Left kidney (tissue), 2 donors: ENCODE results near the gene PARN. TPM values are rescaled to one million over a fixed set of nuclear protein-coding genes. Genes with fewer than 3 reads are reported as not detected.
"Not testable (repeated sequence)": the region's sequence is repeated elsewhere in the genome, so short reads cannot be mapped to it uniquely, and the experiment has no call there.

Source experiments
- DNase-seq: peaks from one replicate; pipeline ENCODE4 v3.0.0-alpha.2; 2013
- polyA plus RNA-seq: library from polyadenylated mRNA; unstranded; fragments of 120-200 nt; gene quantifications from one replicate; pipeline ENCODE4 v1.2.1, GENCODE V29; 2013; ENCODE audit not compliant: insufficient read length

Gene PARN
- polyA plus RNA-seq, 1 donor: 43.5 TPM

DNA sequence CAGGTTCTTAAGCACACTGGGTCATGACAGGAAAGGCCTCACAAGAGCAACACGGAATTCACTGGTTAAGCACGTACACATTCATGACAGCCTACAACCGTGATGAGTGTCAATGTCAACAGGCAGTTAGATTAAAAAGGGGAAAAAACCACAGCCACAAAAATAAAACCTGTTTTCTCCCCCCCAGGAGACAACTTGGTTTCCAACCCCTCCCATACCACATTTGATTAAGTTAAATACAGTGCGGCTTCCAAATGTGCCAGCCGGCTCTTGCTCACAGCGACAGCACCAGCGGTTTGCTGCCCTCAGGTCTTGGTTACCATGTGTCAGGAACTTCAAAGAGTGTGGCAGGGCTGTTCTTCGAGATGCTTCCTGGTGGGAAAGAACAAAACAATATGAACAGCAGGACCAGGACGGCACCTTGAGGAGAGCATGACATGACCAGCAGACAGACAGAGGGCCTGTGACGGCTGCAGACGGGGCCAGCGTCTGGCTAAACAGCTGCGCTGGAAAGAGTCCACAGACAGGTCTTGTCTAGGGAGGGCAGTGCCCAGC is 193.6 kb downstream of the PARN start:
- no peak for DNase-seq

DNA sequence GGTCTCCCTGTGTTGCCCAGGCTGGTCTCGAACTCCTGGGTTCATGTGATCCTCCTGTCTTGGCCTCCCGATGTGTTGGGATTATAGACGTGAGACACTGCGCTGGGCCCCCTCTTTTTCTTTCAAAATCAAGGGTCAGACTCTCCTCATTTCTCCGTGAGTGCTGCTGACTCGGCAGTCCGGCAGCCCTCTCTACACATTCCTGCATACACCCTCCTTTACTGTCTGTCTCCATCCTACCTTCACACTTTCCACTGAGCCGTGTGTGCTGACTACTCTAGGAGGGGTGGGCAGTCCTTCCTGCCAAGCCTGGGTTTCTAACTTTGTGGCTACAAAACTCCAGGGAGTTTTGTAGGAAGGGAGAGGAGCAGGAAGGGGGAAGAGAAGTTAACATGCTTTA is 195.2 kb downstream of the PARN start:
- no peak for DNase-seq

DNA sequence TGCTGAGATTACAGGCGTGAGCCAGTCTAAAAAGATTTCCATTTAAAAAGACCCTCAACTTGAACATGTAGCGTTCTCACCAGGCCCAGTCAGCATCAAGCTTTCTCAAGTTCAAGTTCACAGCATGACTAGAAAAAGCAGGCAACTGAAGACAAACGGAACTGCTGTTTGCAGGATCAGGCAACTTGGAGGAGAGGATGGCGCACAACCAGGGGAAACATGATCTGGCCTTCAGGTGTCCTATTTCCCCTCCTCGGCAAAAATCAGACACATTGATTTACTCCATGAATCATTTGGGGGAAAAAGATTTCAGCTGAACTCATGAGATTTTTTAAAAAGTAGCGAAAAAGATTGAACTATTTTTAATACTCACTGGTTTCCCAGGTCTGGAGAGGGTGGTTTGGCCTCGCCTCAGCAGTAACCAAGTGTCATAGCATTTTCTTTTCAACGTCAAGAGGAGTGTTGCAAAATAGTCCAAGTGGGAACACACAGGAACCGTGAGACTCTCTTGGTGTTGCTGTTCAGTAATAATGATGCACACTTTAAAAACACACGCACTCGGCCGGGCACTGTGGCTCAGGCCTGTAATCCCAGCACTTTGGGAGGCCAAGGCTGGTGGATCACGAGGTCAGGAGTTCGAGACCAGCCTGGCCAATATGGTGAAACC is 201.0 kb downstream of the PARN start:
- DNase-seq: not testable (repeated sequence)

DNA sequence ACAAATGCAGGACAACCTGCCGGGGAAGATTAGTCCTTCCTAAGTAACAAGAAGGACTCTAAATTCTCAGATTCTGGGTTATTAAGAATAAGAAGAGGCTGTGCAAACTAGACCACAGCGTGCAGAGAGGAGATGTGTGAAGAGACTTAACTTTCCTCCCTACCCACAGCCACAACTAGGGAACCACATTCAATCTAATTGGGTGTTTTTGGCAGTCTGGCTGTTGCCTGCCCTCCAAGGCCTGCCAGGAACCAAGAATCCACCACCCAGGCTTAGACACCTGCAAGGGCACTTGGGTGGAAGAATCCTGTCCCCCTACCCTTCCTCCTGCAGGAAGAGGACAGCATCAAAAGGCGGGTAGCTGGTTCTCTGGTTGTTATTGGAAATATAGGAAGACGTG is 202.0 kb downstream of the PARN start:
- no peak for DNase-seq

DNA sequence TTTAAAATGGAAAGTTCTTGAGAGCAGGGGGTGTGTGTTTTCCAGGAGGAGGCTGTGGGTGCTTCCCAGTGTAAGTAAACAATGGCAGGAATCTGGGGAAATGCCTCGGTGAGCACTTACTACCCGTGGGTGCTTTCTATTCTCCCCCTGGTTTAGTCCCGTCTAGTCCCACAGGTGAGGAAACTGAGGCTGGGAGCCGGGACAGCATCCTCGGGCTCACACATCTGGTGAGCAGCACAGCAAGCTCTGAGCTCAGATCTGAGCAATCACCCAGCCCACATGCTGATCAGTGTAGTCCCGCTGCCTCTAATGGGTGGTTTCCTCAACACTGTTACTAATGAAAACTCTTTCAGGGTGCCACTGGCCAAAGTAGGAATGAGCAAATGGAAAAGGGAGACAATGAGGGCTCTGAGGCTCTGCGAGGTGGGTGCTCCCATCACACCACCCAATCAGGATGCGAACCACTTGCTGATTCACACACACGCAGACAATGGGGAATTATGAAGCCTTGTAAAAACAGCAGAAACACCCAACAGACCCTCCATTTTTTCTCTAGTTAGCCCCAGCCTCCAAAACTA is 202.6 kb downstream of the PARN start:
- no peak for DNase-seq

DNA sequence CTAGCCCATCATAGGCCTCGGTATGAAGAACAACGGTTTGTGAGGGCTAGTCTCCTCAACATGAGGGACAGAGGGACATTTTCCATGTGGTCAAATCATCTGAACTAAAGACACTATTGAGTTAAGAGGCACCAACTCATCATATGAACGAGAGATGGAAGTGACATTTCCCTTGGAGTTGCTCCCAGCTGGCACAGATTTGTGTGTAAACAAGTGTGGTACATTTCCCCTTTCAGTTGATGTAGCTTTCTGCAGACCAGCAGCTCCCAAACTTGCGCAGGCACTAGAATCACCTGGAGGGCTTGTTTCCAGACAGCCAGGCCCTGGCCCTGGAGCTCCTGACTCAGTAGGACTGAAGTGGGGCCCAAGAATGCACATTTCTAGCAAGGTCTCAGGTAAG is 205.5 kb downstream of the PARN start:
- no peak for DNase-seq

DNA sequence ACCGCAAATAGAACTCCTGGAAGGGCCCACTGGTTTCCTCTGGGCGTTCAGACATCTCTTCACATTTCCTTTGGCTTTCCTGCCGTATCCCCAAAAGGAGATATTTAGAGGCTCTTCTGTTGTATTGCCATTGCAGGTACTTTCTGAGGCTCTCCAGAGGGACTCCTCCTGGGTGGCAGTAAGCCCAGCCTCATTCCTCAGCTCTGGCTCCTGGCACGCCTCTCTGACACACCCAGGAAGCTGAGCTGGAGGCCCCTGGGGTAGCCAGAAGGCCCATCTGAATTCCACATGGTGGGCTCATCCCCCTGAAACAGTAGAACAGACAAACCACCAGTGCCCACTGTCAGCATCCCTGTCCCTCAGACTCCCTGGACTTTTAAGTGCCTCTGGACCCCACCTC is 206.7 kb downstream of the PARN start:
- no peak for DNase-seq

DNA sequence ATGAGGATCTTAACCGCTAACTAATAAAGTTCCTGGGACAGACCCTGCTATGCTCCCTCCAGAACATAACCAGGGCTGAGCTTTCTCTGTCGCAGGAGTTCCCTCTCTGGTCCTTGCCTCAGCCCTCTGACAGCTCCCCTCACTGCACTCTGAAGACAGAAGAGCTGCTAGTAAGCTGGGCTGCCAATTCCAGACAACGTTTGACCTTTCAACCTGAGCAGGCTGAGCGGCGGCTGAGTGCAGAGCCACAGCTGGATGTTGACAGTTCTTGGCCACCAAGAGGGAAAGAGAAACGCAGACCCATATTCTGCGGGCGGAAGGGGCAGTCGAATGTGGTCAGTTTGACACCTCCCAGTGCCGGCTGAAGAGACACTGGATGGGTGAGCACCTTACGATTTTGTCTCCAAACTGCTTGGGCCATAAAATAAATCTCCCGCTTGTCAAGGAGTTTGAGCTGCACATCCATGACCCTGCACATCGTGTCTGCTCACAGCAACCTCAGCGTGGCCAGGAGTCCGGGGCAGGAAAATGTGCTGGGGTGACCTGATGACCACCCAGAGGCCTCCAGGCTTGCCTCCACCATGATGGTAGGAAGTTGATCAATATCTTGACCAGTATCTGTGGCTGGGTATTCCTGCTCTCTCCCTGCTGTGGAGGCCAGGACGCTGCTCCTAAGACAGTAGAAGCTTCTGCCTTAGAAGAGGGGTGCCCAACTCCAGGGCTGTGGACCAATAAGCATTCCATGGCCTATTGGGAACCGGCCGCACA is 209.2 kb downstream of the PARN start:
- no peak for DNase-seq

DNA sequence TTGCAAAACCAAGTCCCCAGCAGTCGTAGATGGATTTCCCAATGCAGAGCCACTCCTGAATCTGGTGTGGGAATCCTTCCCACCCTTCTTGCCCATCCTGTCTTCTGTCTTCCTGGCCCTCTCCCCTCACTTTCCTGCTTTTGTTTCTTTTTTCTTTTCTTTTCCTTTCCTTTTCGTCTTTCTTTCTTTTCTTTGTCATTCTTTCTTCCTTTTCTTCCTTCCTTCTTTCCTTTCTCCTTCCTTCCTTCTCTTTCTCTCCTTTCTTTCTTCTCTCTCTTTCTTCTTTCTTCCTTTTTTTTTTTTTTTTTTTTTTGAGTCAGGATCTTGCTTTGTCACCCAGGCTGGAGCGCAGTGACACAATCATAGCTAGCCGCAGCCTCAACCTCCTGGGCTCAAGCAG is 209.8 kb downstream of the PARN start:
- not testable (repeated sequence) for DNase-seq

DNA sequence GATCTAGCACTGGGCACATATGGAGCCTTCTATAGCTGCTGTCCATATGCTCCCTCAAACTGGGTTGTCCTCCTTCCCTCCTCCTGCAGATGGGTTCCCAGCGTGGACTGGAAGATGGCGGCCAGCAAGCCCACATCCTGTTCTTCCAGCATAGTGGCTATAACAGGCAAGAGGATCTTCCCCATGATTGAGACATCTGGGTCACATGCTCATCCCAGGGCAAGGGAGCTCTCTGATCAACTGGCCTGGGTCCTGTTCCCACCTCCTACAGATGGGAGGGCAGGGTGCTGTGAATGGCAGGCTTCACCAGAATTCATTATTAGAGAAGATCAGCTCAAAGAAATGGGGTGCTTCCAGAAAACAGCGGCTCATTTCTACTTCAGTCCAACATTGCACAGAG is 210.2 kb downstream of the PARN start:
- no peak for DNase-seq

DNA sequence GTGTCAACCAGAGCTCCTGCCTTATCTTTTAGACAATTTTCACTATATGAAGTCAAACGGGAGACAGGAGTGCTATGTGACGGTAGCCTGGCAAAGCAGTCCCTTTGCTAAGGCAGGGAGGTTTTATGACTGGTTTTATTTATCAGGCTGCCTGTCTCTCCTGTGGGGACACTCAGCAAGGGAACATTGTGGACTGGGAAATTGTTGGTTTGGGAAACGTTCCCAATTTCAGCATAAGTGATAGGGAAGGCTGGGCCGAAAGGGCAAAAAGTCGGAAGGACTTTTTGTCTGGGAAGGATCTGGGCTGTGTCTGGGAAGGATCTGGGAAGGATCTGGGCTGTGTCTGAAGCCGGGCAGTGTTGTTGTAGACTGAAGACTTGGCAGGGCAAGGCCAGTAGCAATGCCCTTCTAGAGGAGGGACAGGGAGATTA is 211.2 kb downstream of the PARN start:
- no peak for DNase-seq

DNA sequence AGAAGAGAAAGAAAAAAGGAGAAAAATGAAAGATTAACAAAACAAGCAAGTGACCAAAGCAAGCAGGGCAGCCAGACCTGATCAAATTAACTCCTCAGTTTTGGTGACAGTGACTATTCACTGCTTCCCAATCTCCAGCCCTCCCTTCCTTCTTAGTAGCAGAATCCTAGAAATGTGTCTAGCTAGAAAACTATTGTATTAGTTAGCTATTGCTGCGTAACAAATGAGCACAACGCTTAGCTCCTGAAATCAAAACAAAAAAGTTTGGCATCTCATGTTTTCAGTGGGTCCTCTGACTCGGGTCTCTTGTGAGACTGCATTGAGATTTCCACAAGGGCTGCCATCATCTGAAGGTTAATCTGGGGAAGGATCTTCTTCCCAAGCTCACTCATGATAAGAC is 213.9 kb downstream of the PARN start:
- DNase-seq: no peak

DNA sequence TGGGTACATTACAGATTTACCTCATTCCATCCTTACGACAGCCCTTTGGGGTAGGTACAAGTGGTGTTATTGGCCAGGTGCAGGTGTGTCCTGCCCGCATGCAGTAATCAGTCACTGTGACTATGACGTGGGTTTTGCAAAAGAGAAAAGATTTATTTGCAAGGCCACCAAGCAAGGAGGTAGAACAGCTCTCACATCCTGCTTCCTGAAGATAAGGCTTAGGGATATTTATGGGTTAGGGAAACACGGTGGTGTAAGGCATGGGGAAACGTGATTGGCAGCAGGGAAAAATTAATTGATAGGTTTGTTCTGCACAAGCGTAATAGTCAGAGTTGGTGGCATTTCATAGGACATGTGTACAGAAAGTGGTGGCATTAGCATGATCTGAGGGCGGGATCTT is 214.8 kb downstream of the PARN start:
- DNase-seq: no peak

DNA sequence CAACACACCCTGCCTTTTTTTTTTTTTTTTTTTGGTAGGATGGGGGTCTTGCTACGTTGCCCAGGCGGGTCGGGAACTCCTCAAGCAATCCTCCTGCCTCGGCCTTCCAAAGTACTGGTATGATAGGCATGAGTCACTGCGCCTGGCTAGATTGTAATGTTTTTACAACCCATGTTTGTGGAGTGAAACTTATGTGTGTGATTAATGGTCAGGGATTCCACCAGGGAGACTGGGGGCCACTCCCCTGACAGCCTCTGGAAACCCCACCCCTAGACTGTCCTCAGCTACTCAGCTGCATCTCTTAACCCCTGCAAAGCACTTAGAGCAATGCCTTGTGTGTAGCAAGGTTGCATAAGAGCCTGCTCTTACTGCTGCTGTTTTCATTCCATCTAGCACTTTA is 220.5 kb downstream of the PARN start:
- DNase-seq: no peak

DNA sequence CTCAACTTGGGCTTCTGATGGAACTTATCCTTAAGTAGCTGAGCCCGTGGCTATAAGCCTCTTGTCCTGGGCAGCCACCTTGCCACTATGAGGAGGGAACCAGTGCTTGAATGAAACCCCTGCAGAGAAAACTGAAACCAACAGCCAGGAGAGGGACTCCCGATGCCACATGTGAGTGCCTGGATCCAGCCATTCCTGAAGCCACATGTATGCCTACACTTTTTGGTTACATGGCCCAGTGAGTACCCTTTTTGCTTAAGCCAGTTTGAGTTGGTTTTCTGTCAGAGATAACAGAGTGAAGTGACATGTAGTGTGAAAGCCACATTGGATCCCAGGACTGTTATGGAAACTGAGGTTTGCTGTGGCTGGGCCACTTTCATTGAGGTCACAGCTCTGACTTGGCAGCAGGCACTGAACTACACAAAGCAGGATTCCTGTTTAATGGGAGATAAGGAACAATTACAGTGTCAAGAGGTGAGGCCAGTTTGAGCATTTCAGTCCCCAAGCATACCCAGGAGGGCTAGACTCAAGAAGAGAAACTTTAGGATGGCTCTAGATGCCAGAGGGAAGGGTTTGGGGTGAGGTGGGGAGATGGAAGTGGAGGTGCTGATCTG is 222.2 kb downstream of the PARN start:
- DNase-seq: no peak

DNA sequence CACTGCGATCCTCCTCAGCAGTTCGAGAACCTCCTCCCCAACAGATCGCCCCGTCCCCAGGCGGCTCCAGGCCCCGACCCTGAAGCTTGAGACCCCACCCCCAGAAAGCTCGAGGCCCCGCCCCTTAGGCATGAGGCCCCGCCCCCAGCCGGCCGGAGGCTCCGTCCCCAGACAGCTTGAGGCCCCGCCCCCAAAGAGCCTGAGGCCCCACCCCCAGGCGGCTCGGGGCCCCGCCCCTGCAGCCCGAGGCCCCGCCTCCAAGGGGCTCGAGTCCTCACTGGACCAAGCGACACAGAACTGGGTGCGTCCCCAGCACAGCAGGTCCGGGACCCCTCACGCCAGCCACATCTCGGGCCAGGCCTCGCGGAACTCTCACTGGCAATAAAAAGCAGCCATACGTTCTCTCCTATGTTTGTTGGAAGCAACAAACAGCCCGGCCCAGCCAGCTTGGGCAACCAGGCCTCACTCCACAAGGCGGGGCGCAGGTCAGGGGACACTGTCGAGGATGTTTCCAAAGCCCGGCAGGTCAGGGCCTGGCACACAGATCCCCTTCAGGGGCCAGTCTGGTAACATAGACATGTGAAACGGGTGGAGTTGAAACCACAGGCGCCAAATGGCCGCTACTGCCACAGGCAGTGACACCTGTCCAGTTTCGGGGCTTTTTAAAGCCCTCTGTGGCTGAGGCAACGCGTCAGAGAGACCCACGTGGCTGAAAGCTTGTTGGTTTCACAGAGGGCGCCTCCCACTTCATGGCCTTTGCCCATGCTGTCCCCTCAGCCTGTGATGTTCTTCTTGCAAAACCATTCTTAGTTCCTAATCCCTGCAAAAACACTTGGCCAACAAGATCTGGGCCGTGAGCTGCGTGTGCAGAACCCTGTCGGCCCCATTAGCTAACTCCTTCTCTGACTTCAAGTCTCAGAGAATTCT is 224.2 kb downstream of the PARN start:
- no peak for DNase-seq

DNA sequence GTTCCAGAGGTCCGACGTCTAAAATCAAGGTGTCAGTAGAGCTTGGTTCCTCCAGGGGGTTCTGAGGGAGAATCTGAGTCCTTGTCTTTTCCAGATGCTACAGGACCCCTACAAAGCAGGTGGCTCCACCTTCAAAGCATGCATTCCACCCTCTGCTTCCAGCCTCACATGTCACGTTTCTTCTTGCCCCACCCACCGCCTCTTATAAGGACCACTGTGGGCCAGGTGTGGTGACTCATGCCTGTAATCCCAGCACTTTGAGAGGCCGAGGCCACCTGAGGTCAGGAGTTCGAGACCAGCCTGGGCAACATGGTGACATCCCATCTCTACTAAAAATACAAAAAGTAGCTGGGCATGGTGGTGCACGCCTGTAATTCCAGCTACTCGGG is 227.1 kb downstream of the PARN start:
- DNase-seq: not testable (repeated sequence)

DNA sequence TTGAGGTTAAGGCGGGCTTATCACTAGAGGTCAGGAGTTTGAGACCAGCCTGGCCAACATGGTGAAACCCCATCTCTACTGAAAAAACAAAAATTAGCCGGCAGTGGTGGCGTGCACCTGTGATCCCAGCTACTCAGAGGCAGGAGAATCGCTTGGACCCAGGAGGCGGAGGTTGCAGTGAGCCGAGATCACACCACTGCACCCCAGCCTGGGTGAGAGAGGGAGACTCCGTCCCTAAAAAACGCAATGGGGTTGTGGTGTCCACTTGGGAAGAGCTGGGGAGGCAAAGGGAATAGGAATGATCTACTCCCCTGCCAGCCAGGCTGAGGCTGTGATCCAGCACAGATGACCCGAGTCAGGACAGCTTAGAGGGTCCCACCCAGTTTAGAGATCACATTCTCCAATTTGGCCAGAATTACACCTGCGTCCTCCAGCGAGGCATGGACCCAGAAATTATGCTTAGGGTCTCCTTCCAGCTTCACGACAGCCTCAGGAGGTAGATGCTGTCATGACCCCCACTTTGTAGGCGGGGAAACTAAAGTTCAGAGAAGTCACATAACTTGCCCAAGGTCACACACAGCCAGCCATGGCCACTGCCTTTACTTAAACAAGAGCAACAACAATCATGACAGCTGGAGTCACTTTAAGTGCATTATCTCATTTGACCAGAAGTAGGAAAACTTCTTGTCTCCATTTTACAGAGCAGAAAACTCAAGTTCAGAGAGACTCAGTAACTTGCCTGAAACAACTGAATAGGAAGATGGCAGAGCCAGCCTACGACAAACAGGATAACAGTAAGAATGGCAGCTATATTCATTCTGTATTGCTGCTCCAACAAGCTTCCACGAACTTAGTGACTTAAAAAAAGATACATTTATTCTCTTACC is 227.7 kb downstream of the PARN start:
- not testable (repeated sequence) for DNase-seq

DNA sequence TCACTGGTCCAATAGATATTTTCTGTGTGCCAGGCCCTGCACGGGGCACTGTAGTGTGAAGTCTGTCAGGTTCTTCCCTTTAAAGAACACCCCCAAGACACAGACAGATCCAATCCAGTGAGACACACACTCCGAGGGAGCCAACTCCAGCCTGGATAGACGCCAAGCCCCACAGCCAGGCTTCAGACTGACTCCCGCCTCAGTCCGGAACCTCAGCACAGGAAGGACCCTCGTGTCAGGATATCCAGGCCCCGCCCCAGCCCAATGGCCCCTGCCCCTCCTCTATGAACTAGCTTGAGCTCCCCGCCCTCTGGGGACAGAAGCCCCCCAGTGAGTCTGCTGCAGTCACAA is 228.4 kb downstream of the PARN start:
- not testable (repeated sequence) for DNase-seq

DNA sequence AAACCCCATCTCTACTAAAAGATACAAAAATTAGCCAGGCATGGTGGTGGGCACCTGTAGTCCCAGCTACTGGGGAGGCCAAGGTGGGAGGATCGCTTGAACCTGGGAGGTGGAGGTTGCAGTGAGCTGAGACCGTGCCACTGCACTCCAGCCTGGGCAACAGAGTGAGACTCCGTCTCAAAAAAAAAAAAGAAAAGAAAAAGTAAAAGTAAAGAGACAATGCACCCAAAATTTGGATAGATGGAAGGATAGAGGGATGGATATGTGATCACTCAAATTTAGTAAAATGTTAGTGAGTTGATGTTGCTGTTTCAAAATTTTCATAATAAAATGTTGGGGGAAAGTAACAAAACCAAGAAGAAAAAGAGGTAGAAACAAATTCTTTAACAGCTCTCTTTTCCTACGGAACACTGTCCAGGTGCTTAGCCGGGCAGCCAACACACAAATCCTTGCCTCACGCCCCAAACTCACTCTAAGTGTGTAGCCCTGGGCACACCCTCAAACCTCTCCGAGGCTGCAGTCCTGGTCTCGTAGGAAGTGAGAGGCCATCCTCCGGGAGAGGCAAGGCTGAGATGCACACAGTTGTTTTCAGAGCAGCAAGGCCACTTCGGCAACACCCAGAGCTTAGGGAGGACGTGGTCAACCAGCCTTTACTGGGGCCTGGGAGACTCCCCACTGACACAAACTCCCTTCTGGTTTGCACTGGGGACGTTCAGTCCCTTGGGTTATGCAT is 228.9 kb downstream of the PARN start:
- DNase-seq: not testable (repeated sequence)
